Mesothelial cell of epicardium (in vitro differentiated cells): ENCODE results near the gene TBC1D10B. TPM values are rescaled to one million over a fixed set of nuclear protein-coding genes. Genes with fewer than 3 reads are reported as not detected.

Source experiments
- DNase-seq, 2 experiments: peaks; one replicate each; pipeline ENCODE4 v3.0.0; 2021; ENCODE audit warnings: low spot score in 2 of 2; ENCODE audit not compliant: unreplicated experiment in 2 of 2
- H3K27ac Mint-ChIP-seq: 2 replicates; pipeline ENCODE4 v1.8.0; 2021; ENCODE audit warnings: mixed read lengths
- H3K27me3 Mint-ChIP-seq: 2 replicates; pipeline ENCODE4 v1.8.0; 2021; ENCODE audit warnings: low read depth, mixed read lengths
- H3K36me3 Mint-ChIP-seq: 2 replicates; pipeline ENCODE4 v1.8.0; 2021; ENCODE audit warnings: mixed read lengths
- H3K4me1 Mint-ChIP-seq: 2 replicates; pipeline ENCODE4 v1.8.0; 2021; ENCODE audit warnings: mixed read lengths
- H3K4me3 Mint-ChIP-seq: 2 replicates; pipeline ENCODE4 v1.8.0; 2021; ENCODE audit warnings: mild to moderate bottlenecking, moderate library complexity, mixed read lengths
- H3K9me3 Mint-ChIP-seq: 2 replicates; pipeline ENCODE4 v1.8.0; 2021; ENCODE audit warnings: mixed read lengths
- CTCF ChIP-seq: fragments of 200-600 bp; sonication (generic); IDR thresholded peaks from one replicate; pipeline ENCODE4 v1.5.0; 2021; ENCODE audit warnings: antibody characterized with exemption; ENCODE audit not compliant: unreplicated experiment
- total RNA-seq: library from RNA; stranded (reverse); gene quantifications from 3 replicates; pipeline ENCODE4 v1.2.1, GENCODE V29; 2021

The TBC1D10B gene
- total RNA-seq, 1 donor from 2014 or later: 64.1 TPM

- Mint-ChIP-seq H3K9me3 (no peaks in the 10 kb centered on the region), H3K4me1 (peaks cover 17% of the 10 kb centered on the region), H3K27ac (peak overlapping the region; percentile 34), H3K36me3 (peaks cover 9% of the 10 kb centered on the region), H3K4me3 (no peak overlapping the region), H3K27me3 (no peaks in the 10 kb centered on the region)
- no peak for TF ChIP-seq CTCF
- DNase-seq: no peak
Measured at GRCh38 chr16:30351586-30352419, 18.5 kb downstream of the TBC1D10B start.

GRCh38 chr16:30351001-30351441, 19.3 kb downstream of the TBC1D10B start:
- H3K9me3 Mint-ChIP-seq: no peaks in the 10 kb centered on the region
- DNase-seq: no peak
- H3K27ac Mint-ChIP-seq: no peak overlapping the region
- peaks cover 9% of the 10 kb centered on the region for H3K36me3 Mint-ChIP-seq
- no peak for TF ChIP-seq CTCF
- no peaks in the 10 kb centered on the region for H3K27me3 Mint-ChIP-seq
- H3K4me1 Mint-ChIP-seq: peaks cover 14% of the 10 kb centered on the region
- no peak overlapping the region for H3K4me3 Mint-ChIP-seq

GRCh38 chr16:30350134-30350871, 20.0 kb downstream of the TBC1D10B start:
- Mint-ChIP-seq H3K4me1 (peaks cover 9% of the 10 kb centered on the region), H3K4me3 (no peak overlapping the region), H3K27me3 (no peaks in the 10 kb centered on the region), H3K27ac (no peak overlapping the region), H3K36me3 (peaks cover 9% of the 10 kb centered on the region), H3K9me3 (no peaks in the 10 kb centered on the region)
- TF ChIP-seq CTCF: no peak
- no peak for DNase-seq

- H3K27ac Mint-ChIP-seq: peak overlapping the region; percentile 61
- no peak for DNase-seq
Measured at GRCh38 chr16:30349675-30350074, 20.6 kb downstream of the TBC1D10B start.

GRCh38 chr16:30348929-30349328, 21.4 kb downstream of the TBC1D10B start:
- H3K4me1 Mint-ChIP-seq: peaks cover 2% of the 10 kb centered on the region
- DNase-seq: no peak
- no peaks in the 10 kb centered on the region for H3K27me3 Mint-ChIP-seq
- H3K4me3 Mint-ChIP-seq: no peak overlapping the region
- no peak overlapping the region for H3K27ac Mint-ChIP-seq
- no peak for TF ChIP-seq CTCF
- no peaks in the 10 kb centered on the region for H3K9me3 Mint-ChIP-seq
- H3K36me3 Mint-ChIP-seq: peaks cover 6% of the 10 kb centered on the region

More at GRCh38 chr16:30349675-30350074, 20.6 kb downstream of the TBC1D10B start:
- H3K36me3 Mint-ChIP-seq: peaks cover 9% of the 10 kb centered on the region
- no peaks in the 10 kb centered on the region for H3K9me3 Mint-ChIP-seq
- TF ChIP-seq CTCF: no peak
- no peak overlapping the region for H3K4me3 Mint-ChIP-seq
- no peaks in the 10 kb centered on the region for H3K27me3 Mint-ChIP-seq
- peaks cover 9% of the 10 kb centered on the region for H3K4me1 Mint-ChIP-seq
